GM19438 (cell line): ENCODE results near the gene RHAG.
A peak's percentile ranks its signal among the peaks of the same experiment; 100 is the strongest.
"Not testable (repeated sequence)": the region's sequence is repeated elsewhere in the genome, so short reads cannot be mapped to it uniquely, and the experiment has no call there.

Source experiments
- ATAC-seq: cut with Tn5 transposase; IDR thresholded peaks from one replicate; pipeline ENCODE4 v1.9.1; 2021; ENCODE audit warnings: low read depth; ENCODE audit not compliant: unreplicated experiment

Gene RHAG

GRCh38 chr6:49637350-49637731 lies 702 bp upstream of the RHAG start:
- ATAC-seq = no peak

DNA sequence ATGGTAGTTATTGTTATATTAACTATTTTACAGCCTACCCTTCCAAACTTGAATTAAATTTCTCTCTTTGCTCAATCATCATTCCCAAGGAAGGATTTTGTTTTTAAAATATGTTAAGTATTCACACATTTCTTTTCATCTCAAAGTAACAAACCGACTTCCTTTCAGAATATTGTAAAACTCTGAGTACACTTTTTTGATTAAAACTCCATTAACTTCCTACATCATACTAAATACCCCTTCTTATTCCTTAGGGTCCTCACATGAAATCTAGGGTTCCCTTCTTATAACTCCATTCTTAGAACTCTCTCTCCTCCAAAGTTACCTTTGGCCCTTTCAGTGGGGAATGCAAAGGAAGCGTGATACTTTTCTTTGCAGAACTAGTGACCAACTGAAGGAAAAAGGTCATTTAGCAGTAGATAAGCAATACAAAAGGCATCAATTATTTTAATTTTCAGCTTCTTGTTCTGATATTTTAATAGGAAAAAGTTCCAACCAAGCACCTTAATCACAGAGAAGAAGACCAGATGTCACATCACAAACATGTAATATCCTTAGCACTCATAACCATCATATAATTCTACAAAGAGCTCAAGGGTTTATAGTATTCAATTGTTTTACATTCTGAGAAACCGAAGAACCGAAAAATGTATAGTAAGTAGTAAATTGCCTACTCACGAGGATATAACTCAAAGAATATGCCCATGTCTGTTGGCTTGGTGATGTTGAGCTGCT lies 494 bp downstream of the RHAG start:
- no peak for ATAC-seq

- no peak for ATAC-seq
Observed at GRCh38 chr6:49635480-49635879, 1.2 kb downstream of the RHAG start.

- ATAC-seq = no peak
Observed at GRCh38 chr6:49634836-49635218, 1.8 kb downstream of the RHAG start.

DNA sequence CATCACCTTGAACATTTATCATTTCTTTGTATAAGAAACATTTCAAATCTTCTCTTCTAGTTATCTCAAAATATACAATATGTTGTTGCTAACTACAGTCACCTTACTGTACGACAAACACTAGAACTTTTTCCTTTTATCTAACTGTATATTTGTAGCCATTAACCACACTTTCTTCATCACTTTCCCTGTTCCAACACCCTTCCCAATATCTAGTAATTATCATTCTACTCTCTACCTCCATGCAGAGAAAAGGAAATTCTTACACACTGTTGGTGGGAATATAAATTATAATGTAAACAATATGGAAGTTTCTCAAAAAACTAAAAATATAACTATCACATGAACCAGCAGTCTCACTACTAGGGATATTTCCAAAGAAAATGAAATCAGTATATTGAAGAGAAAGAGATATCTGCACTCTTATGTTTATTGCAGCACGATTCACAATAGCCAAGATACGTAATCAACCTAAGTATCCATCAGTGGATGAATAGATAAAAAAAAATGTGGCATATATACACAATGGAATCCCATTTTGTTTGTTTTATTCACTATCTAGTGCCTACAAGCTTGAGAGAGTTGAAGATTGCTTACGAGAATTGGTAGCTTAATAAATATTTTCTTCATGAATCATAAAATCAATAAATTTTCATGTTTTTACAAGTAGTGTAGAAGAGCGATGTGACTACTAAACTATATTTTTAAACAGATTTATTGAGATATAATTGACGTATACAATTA lies 2.4 kb downstream of the RHAG start:
- no peak for ATAC-seq

DNA sequence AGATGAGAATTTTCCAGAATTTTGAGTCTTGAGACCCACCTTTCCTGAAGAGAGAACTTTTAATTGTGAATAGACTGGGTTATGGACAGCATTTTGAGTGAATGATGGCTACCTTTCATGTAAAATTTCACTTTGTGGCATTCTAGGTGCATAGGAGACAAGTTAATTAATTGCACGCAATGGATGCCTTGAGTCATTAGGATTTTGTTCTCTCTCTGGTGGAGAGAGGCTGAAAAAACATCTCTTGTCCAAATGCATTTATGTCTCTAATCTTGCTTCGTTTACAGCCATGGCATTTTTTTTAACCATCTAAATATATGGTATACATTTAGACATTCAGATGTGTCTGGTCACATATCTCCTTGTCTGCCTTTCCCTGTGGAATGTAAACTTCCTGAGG lies 3.1 kb downstream of the RHAG start:
- no peak for ATAC-seq

GRCh38 chr6:49632727-49633126 lies 3.9 kb downstream of the RHAG start:
- no peak for ATAC-seq

- ATAC-seq = not testable (repeated sequence)
Observed at GRCh38 chr6:49629485-49630088, 7.1 kb downstream of the RHAG start.

- ATAC-seq = no peak
Observed at GRCh38 chr6:49626811-49627210, 9.8 kb downstream of the RHAG start.

GRCh38 chr6:49618257-49618656 lies 18.4 kb downstream of the RHAG start:
- no peak for ATAC-seq

DNA sequence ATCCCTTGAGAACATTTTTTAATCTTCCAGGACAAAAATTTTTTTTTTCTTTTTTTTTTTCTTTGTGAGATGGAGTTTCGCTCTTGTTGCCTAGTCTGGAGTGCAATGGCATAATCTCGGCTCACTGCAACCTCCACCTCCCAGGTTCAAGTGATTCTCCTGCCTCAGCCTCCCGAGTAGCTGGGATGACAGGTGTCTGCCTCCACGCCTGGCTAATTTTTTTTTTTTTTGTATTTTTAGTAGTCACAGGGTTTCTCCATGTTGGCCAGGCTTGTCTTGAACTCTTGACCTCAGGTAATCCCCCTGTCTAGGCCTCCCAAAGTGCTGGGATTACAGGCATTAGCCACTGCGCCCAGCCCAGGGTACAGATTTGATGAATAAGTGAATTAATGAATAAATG lies 22.5 kb downstream of the RHAG start:
- ATAC-seq = not testable (repeated sequence)

DNA sequence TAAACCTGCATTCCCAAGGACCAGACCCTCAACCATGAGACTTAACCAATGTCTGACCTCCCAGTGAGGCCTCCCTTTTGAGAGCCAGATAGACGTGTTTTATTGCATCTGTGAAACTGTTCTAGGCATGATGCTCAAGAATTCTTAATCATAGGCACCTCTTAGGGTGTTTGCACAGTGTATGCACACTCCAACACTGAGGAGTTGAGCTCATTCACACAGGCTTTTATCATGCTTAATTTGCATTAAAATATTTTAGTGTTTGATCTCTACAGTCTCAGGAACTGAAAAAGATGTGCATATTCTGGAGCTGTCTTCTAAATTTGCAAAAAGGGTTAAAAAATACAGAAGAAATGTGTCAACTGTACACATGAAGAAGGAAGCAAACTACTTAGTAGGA lies 27.4 kb downstream of the RHAG start:
- no peak for ATAC-seq

DNA sequence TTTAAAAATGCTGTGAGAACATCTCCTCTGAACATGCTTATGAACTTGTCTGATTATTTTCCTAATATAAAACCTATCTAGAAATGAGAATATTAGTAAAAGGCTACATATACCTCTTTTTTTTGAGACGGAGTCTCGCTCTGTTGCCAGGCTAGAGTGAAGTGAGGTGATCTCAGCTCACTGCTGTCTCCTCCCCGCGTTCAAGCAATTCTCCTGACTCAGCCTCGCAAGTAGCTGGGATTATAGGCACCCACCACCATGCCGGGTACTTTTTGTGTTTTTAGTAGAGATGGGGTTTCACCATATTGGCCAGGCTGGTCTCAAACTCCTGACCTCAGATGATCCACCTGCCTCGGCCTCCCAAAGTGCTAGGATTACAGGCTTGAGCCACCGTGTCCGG lies 28.4 kb downstream of the RHAG start:
- not testable (repeated sequence) for ATAC-seq

DNA sequence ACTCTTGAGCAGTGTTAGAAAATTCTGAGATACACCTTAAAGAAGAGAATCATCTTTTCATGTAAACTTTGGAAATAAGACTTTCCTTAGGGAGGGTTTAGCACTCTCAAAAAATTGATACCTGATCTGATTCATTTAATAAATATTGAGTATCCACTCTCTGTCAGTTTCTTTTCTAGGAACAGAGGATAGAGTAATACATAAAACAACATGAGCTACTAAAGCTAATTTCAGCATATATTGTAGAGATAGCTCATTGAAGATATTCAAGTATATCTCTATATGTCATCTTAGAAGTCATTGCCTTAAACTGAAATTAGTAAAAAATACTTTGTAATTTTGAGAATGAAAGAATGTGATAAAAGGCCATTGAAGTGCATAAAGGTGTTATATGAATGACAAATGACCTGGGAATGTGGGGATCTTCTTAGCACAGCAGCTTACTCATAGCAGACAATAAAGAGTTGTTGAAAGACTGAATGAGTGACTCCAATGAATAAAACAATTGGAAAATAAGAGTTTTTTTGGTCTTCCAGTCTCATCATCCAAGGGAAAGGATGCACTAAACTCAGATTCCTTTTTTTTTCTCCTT lies 29.2 kb downstream of the RHAG start:
- ATAC-seq = no peak

DNA sequence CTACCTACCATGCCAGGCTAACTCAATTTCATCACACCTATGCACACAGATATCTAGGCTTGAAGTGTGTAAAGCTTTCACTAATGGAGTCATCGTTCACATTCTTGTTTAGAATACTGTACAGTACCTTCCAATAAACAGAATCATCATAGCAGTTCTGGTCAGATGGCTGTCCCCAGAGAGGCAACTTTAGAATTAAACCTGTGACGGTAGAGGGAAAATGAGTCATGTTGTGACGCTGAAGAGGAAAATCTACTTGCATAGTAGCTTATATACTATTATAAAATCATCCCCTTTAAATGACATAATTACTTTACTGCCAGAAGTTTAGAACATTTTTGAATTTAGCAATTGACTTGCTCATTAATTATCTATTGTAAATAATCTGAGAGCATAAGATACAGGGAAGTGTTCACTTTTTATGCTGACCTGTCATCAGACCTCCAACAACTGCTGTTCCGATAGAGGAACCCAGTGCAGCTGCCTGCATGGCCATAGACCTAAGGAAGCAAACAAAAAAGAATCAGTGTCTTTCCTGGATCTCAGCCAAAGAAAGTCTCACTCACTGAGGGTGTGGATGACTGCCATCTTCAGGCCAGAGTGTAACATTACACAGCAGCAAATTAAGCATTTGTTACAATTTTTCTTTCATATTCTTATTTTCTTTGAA lies 29.8 kb downstream of the RHAG start:
- ATAC-seq = peak; percentile 99

DNA sequence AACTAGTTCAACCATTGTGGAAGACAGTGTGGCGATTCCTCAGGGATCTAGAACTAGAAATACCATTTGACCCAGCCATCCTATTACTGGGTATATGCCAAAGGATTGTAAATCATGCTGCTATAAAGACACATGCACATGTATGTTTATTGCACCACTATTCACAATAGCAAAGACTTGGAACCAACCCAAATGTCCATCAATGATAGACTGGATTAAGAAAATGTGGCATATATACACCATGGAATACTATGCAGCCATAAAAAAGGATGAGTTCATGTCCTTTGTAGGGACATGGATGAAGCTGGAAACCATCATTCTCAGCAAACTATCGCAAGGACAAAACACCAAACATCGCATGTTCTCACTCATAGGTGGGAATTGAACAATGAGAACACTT lies 32.6 kb downstream of the RHAG start:
- not testable (repeated sequence) for ATAC-seq

- ATAC-seq = not testable (repeated sequence)
Observed at GRCh38 chr6:49587262-49587661, 49.4 kb downstream of the RHAG start.

DNA sequence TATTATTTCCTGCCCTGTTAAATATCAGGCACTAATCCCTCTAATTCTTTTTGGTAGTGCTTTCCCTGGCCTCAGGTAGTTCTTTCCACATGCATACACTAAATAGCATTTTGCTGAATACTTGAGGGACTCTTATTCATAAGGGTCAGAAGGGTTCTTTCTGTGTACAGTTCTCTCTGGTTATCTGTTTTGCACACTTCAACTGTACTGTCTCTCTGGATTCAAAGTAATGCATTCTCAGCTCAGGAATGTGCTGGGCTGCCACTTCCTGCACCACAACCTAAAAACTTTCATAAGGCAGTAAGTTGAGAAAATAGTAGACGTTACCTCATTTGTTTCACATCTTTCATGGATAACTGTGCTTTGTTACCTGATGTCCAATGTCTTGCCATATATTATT lies 54.1 kb downstream of the RHAG start:
- ATAC-seq = no peak

GRCh38 chr6:49579649-49580048 lies 57.0 kb downstream of the RHAG start:
- ATAC-seq = no peak

DNA sequence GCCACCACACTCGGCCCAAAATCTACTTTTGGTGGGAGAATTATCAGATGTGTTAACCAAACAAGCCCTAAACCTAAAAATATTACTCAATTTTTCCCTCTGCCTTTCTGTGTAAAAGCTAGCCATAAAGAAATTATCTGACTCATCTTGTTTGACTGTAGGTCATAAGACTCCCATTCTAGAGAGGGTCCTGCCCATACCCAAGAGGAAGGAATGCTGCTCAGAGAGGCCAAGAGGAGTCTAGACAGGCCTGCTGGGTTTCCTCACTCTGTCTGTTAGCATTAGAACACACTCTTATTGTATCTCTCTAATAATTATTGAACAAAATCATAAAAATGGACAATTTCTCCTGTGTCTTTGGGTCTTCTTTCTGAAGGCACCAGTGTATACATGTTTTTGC lies 60.0 kb downstream of the RHAG start:
- ATAC-seq = no peak
